Neural progenitor cell (in vitro differentiated cells): Measurements from ENCODE around the gene TC2N. TPM values are rescaled to one million over a fixed set of nuclear protein-coding genes. Genes with fewer than 3 reads are reported as not detected.

Experiments used
- DNase-seq: peaks from one replicate; pipeline ENCODE4 v3.0.0-alpha.2; 2016; ENCODE audit warnings: low spot score
- H2AFZ ChIP-seq: fragments of 200-600 bp; sonication (generic); replicated peaks from 2 replicates; pipeline ENCODE4 v1.6.1; 2016; ENCODE audit warnings: antibody characterized with exemption
- H3F3A ChIP-seq: fragments of 200-600 bp; sonication (generic); 2 replicates; pipeline ENCODE4 v1.6.1; 2016; ENCODE audit warnings: antibody characterized with exemption, low read depth
- H3K27ac ChIP-seq: fragments of 200-600 bp; sonication (generic); 2 replicates; pipeline ENCODE4 v1.5.1; 2016; ENCODE audit warnings: mild to moderate bottlenecking
- H3K27me3 ChIP-seq: fragments of 200-600 bp; sonication (generic); 2 replicates; pipeline ENCODE4 v1.6.1; 2016; ENCODE audit warnings: mild to moderate bottlenecking, moderate library complexity
- H3K36me3 ChIP-seq: fragments of 200-600 bp; sonication (generic); 2 replicates; pipeline ENCODE4 v1.5.1; 2016
- H3K4me1 ChIP-seq: fragments of 200-600 bp; sonication (generic); 2 replicates; pipeline ENCODE4 v1.6.1; 2016; ENCODE audit warnings: mixed run types
- H3K4me2 ChIP-seq: fragments of 200-600 bp; sonication (generic); 2 replicates; pipeline ENCODE4 v1.6.1; 2016
- H3K4me3 ChIP-seq: fragments of 200-600 bp; sonication (generic); 2 replicates; pipeline ENCODE4 v1.5.1; 2016
- H3K79me2 ChIP-seq: fragments of 200-600 bp; sonication (generic); 2 replicates; pipeline ENCODE4 v1.6.1; 2016; ENCODE audit warnings: low read depth
- H3K9ac ChIP-seq: fragments of 200-600 bp; sonication (generic); 2 replicates; pipeline ENCODE4 v1.6.1; 2016
- H3K9me3 ChIP-seq: fragments of 200-600 bp; sonication (generic); 2 replicates; pipeline ENCODE4 v1.5.1; 2016; ENCODE audit warnings: low read depth
- H4K20me1 ChIP-seq: fragments of 200-600 bp; sonication (generic); 2 replicates; pipeline ENCODE4 v1.6.1; 2016; ENCODE audit warnings: low read depth
- H3K27ac Mint-ChIP-seq: 3 replicates; pipeline ENCODE4 v1.8.0; 2021; ENCODE audit warnings: mixed read lengths
- H3K27me3 Mint-ChIP-seq: 2 replicates; pipeline ENCODE4 v1.8.0; 2022; ENCODE audit warnings: low read depth, mild to moderate bottlenecking, inconsistent platforms, moderate library complexity, mixed read lengths; ENCODE audit not compliant: insufficient read depth
- H3K36me3 Mint-ChIP-seq: 3 replicates; pipeline ENCODE4 v1.8.0; 2021; ENCODE audit warnings: mixed read lengths
- H3K4me1 Mint-ChIP-seq: 3 replicates; pipeline ENCODE4 v1.8.0; 2021; ENCODE audit warnings: mixed read lengths
- H3K4me3 Mint-ChIP-seq: 3 replicates; pipeline ENCODE4 v1.8.0; 2021; ENCODE audit warnings: mild to moderate bottlenecking, moderate library complexity, mixed read lengths
- H3K9me3 Mint-ChIP-seq: 3 replicates; pipeline ENCODE4 v1.8.0; 2020; ENCODE audit warnings: mixed read lengths
- CTCF ChIP-seq: fragments of 200-600 bp; sonication (generic); IDR thresholded peaks from 2 replicates; pipeline ENCODE4 v1.5.1; 2017; ENCODE audit warnings: antibody characterized with exemption, mild to moderate bottlenecking
- EZH2 ChIP-seq: fragments of 200-600 bp; sonication (generic); IDR thresholded peaks from 2 replicates; pipeline ENCODE4 v1.6.1; 2017; ENCODE audit warnings: antibody characterized with exemption, mild to moderate bottlenecking, moderate library complexity
- EZH2phosphoT487 ChIP-seq: fragments of 200-600 bp; sonication (generic); IDR thresholded peaks from 2 replicates; pipeline ENCODE4 v1.6.1; 2017; ENCODE audit warnings: antibody characterized with exemption
- total RNA-seq: library from RNA; depleted of rRNA; stranded (reverse); fragments of >200 nt; gene quantifications from 2 replicates; pipeline ENCODE4 v1.2.3, GENCODE V29; 2015; ENCODE audit warnings: low replicate concordance

Gene TC2N
- total RNA-seq, 1 donor from 2014 or later, result 5.8 TPM

GRCh38 chr14:91837076-91837475 is 30.3 kb downstream of the TC2N start:
- no peak overlapping the region for H3K27ac Mint-ChIP-seq
- Histone ChIP-seq H3K9me3 (no peaks in the 10 kb centered on the region), H4K20me1 (peaks cover 6% of the 10 kb centered on the region), H3F3A (peaks cover 19% of the 10 kb centered on the region), H3K36me3 (no peaks in the 10 kb centered on the region), H3K27ac (no peak overlapping the region), H3K9ac (no peak overlapping the region), H3K79me2 (no peaks in the 10 kb centered on the region), H3K27me3 (peaks cover 50% of the 10 kb centered on the region), H2AFZ (peak overlapping the region; percentile 90), H3K4me2 (peak overlapping the region; percentile 88), H3K4me3 (peak overlapping the region; percentile 66), H3K4me1 (no peaks in the 10 kb centered on the region)
- peaks cover 48% of the 10 kb centered on the region for H3K27me3 Mint-ChIP-seq
- no peaks in the 10 kb centered on the region for H3K36me3 Mint-ChIP-seq
- peak overlapping the region; percentile 82 for H3K4me3 Mint-ChIP-seq
- H3K9me3 Mint-ChIP-seq, result no peaks in the 10 kb centered on the region
- DNase-seq, result no peak
- no peaks in the 10 kb centered on the region for H3K4me1 Mint-ChIP-seq
- TF ChIP-seq CTCF (no peak), EZH2 (no peak), EZH2phosphoT487 (no peak)

GRCh38 chr14:91835920-91836843 is 31.2 kb downstream of the TC2N start:
- Histone ChIP-seq H3K9ac (no peak overlapping the region), H3K4me2 (peak overlapping the region; percentile 88), H3K36me3 (no peaks in the 10 kb centered on the region), H3K9me3 (no peaks in the 10 kb centered on the region), H3K79me2 (no peaks in the 10 kb centered on the region), H3K27ac (no peak overlapping the region), H2AFZ (peak overlapping the region; percentile 90), H3K27me3 (peaks cover 50% of the 10 kb centered on the region), H4K20me1 (peaks cover 6% of the 10 kb centered on the region), H3K4me1 (peaks cover under 1% of the 10 kb centered on the region), H3F3A (peaks cover 19% of the 10 kb centered on the region), H3K4me3 (peak overlapping the region; percentile 66)
- H3K27ac Mint-ChIP-seq, result no peak overlapping the region
- H3K27me3 Mint-ChIP-seq, result peaks cover 42% of the 10 kb centered on the region
- TF ChIP-seq CTCF (peak; percentile 9), EZH2 (peak; percentile 93), EZH2phosphoT487 (peak; percentile 74)
- H3K9me3 Mint-ChIP-seq, result no peaks in the 10 kb centered on the region
- H3K4me1 Mint-ChIP-seq, result no peaks in the 10 kb centered on the region
- H3K36me3 Mint-ChIP-seq, result no peaks in the 10 kb centered on the region
- peak; percentile 89 for DNase-seq
- peak overlapping the region; percentile 82 for H3K4me3 Mint-ChIP-seq

- no peak for TF ChIP-seq CTCF
- TF ChIP-seq EZH2, result no peak
- no peak for TF ChIP-seq EZH2phosphoT487
- H3K79me2 ChIP-seq, result no peaks in the 10 kb centered on the region
- H3K9ac ChIP-seq, result no peak overlapping the region
- H3K36me3 ChIP-seq, result no peaks in the 10 kb centered on the region
- H3K4me3 Mint-ChIP-seq, result peak overlapping the region; percentile 66
- H3K4me1 ChIP-seq, result peaks cover 6% of the 10 kb centered on the region
- H4K20me1 ChIP-seq, result peaks cover 6% of the 10 kb centered on the region
- peaks cover 42% of the 10 kb centered on the region for H3K27me3 Mint-ChIP-seq
- H3K36me3 Mint-ChIP-seq, result no peaks in the 10 kb centered on the region
- H3K27me3 ChIP-seq, result peaks cover 50% of the 10 kb centered on the region
- peak overlapping the region; percentile 88 for H3K4me2 ChIP-seq
- H3K9me3 Mint-ChIP-seq, result no peaks in the 10 kb centered on the region
- no peaks in the 10 kb centered on the region for H3K4me1 Mint-ChIP-seq
- H3K4me3 ChIP-seq, result peak overlapping the region; percentile 66
- H3F3A ChIP-seq, result peaks cover 19% of the 10 kb centered on the region
- H3K27ac ChIP-seq, result no peak overlapping the region
- DNase-seq, result no peak
- no peaks in the 10 kb centered on the region for H3K9me3 ChIP-seq
- H3K27ac Mint-ChIP-seq, result no peak overlapping the region
- peak overlapping the region; percentile 90 for H2AFZ ChIP-seq
These were observed 32.0 kb downstream of the TC2N start for GRCh38 chr14:91835197-91835919.
